ENCODE data around the gene TMEM135.
A peak's percentile ranks its signal among the peaks of the same experiment; 100 is the strongest.

The TMEM135 gene

GRCh38 chr11:87201376-87201775 is 163.6 kb downstream of the TMEM135 start:
- DNase-seq, result no peak

- DNase-seq, result no peak
Measured at GRCh38 chr11:87203907-87204602, 166.3 kb downstream of the TMEM135 start.

DNA sequence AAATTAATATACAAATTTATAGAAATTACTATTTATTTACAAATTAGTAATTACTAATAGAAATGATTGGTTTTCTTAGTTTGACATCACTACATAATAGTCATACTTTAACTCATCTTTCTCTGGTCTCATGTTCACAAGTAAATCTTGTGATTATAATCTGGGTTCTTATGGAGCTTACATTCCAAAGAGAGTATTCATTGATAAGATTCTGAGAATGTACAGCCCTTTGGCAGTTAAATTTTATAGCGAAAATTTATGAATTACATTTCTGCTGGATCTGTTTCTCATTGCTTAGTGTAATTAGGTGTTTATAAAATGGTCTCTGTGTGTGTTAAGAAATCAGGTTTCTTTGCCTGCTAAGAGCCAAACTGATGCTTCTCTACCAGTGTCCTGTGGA is 175.2 kb downstream of the TMEM135 start:
- no peak for DNase-seq

DNA sequence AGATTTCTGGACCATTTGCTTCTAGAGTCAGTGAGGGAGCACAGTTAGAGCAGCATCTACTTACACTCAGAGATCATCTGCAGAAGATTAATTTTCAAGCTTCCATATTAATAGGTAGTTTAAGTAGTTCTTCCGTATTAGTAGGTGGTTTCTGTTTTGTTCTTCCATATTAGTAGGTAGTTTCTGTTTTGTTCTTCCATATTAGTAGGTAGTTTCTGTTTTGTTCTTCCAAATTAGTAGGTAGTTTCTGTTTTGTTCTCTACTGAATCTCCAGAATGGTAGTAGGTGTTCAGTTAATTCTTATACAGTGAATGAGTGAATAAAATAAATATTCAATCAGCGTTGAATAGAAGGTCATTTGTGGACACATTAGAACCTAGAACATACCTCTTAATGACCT is 175.7 kb downstream of the TMEM135 start:
- no peak for DNase-seq

DNA sequence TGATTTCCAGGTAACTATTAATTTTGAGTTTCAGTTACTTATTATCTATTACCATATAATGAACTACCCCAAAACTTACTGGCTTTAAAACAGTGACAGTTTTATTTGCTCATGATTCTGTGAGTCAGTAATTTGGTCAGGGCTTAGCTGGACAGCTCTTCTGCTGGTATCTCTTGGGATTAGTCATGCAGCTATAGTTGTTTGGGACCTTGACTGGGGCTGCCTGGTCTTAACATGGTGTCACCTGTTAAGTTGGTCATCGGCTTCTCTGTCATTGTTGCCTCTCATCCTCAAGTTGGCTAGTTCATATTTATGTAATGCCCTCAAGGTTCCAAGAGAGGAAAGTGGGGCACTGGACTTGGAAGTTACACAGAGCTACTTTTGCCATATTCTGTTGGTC is 177.5 kb downstream of the TMEM135 start:
- DNase-seq, result no peak

DNA sequence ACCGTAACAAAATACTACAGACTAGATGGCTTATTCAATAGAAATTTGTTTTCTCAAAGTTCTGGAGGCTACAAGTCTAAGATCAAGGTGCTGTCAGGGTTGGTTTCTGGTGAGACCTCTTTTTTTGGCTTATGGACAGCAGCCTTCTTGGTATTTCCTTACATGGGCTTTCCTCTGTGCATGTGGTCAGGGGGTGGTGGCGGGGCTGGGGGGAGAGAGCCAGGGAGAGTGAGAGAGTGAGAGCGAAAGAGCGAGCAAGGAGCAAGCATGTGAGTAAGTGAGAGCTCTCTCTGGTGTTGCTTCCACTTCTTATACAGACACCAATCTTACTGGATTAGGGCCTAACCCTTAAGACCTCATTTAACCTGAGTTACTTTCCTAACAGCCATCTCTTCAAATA is 181.5 kb downstream of the TMEM135 start:
- peak; percentile 47 for DNase-seq

- no peak for DNase-seq
Measured at GRCh38 chr11:87223816-87224215, 186.1 kb downstream of the TMEM135 start.

GRCh38 chr11:87224486-87224885 is 186.8 kb downstream of the TMEM135 start:
- no peak for DNase-seq

DNA sequence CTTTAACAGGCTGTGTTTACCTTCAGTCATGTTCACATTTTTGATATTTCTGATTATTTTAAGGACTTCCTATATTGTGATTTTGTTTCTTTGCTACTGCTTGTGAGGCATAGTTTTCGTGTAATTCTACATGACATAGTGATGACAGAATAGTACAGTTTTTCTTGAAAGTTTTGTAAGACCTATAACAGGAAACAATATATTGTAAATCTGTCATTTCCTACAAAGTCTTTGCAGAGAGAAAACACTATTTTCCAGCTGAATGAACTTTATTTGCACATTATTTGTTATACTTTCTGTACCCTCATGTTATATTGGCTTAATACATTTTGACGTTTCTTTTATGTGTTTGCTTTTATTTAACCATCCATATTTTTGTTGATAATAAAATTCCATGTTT is 191.1 kb downstream of the TMEM135 start:
- no peak for DNase-seq

DNA sequence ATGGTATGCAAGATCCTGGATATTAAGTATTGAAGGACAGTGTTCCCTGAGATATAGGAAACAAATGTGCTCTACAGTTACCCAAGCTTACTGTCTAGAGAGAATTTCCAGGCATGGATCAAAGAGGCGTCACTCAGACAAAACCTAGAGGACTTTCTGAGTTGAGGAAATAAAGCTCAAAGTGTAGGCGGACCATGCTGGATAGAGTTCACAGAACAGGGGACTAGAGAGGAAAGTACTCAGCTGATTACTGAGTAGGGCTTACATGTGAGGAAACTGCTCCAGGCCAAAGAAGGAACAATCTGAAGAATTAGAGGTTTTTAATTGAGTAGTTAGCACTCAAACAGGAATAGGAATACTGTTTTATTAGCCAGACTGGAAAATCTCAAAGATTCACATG is 193.3 kb downstream of the TMEM135 start:
- DNase-seq, result no peak

DNA sequence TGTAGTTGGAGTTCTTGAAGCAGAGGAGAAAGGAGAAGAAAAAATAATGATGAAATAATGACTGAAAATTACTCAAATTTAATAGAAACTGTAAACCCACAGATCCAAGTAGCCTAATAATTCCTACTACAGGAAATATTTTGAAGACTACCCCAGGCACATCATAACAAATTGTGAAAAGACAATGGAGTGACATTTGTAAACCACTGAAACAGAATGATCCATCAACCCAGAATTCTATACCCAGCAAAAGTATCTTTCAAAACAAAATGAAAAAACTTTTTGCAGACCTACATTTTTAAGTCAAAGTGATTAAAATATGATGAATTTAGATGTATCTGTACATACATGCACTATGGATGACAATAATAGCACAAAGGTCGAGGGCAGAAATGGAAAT is 194.6 kb downstream of the TMEM135 start:
- no peak for DNase-seq

GRCh38 chr11:87235366-87235765 is 197.6 kb downstream of the TMEM135 start:
- DNase-seq, result no peak

DNA sequence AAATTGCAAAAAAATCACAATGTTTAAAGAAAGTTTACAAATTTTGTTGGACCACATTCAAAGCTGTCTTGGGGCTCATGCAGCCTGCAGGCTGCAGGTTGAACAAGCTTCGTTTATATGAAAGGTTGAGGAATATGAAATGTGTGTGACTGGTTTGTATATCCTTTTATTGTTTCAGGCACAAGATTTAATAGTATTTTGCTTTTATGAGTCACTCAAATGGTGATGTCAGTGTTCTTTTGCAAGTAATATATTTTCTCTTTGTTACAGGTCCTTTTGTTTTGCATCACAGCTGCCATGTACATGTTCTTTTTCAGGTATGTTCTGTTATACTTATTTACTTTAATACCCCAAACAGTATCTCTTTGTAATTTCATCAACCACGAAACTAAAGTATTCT is 198.6 kb downstream of the TMEM135 start:
- no peak for DNase-seq

GRCh38 chr11:87239001-87239400 is 201.3 kb downstream of the TMEM135 start:
- no peak for DNase-seq

GRCh38 chr11:87239531-87239930 is 201.8 kb downstream of the TMEM135 start:
- DNase-seq, result no peak

DNA sequence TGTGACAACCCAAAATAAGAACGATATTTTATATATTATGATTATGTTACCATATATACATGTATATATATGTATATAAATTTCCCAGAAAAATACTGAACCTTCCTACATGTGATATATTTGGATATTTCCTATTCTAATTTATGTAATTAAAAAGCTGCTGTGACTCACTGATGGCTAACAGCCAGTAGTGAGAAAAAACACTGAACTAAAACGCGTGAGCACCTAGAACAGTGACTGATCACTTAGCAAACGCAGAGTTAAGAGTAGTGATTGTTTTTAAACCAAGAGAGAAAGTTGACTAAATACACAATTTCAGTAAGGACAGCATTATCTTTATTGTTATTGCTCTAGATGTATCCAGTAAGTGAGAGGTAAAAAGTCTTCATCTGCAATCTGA is 213.8 kb downstream of the TMEM135 start:
- DNase-seq, result no peak

DNA sequence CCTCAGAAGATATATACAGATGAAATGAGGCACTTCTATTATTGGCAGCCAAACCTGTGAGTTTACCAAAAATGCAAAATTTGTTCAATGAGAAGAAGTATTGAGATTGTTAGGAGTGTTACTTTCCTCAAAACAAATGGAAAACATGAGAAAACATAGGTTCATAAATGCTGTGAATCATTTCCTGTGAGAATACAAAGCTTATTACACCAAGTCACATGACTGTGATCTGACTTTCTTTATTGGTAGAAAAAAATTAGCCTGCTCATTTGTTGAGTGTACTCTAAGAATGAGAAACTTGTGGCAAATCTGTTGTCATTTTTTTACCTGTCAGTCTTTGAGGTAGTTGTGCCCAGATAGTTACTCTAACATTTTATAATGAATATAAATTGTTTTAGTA is 215.1 kb downstream of the TMEM135 start:
- no peak for DNase-seq

DNA sequence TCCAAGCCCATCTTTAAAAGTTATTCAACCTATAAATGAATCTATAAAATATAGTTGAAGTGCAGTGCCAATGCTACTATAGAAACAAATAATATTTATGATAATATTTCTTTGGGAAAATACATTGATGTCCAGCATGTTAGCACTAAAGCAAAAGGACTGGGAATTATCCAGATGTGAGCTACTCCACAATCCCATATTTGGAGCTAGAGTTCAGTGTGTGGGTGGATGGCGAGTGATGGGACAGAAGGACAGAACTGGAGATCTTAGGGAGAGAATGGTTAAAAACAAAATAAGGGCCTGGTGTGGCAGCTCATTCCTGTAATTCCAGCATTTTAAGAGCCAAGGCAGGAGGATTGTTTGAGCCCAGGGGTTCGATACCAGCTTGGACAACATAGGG is 216.8 kb downstream of the TMEM135 start:
- DNase-seq, result no peak

GRCh38 chr11:87255589-87255988 is 217.9 kb downstream of the TMEM135 start:
- no peak for DNase-seq

DNA sequence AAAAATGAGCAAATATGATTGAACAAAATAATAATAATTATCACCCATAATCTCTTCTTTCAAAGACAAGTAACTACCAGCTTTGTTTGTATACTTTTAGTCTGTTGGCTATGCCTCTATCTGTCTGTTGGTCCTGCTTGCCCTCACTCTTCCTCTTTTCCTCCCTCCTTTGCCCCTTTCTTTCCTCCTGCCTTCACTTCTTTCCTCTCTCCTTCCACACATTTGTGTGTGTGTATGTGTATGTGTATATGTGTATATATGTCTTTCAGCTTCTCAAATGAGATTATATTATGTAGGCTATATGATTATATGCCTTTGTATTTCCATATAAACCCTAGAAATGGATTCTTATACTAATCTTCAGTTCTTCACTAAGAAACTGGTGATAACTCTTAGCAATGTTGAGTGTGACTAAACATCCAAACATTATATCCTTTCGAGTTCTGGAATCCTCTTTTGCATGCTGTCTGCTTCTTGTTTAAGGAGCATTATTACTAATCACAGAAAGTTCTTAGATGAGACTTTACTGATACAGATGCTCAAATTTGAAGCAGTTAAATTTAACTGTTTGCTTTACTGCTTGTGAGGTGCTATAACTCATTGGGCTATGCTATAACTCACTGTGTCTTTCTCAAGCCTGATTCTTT is 219.1 kb downstream of the TMEM135 start:
- no peak for DNase-seq

GRCh38 chr11:87258171-87258833 is 220.6 kb downstream of the TMEM135 start:
- DNase-seq, result no peak

- no peak for DNase-seq
Measured at GRCh38 chr11:87259736-87260135, 222.0 kb downstream of the TMEM135 start.

DNA sequence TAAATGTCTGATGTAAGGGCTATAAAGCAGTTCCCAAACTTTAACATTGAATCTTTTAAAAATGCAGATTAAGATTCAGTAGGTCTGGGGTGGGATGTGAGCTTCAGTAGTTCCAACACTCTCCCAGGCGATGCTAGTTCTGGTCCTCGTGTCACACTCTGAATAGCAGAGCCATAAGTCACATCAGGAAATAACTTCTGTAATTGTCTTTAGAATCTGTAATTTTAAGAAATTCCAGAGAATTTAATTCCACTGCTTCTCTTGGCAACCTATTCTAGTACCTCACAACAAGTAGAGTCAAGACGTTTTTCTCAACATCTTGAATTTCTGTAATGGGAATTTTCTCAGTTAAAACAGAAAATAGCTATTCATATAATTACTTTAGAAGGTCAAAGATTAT is 223.1 kb downstream of the TMEM135 start:
- DNase-seq, result no peak

- DNase-seq, result no peak
Measured at GRCh38 chr11:87263264-87263838, 225.6 kb downstream of the TMEM135 start.
